Islet precursor cell (in vitro differentiated cells): ENCODE results near the gene RXRA.

Source experiments
- DNase-seq: peaks from one replicate; pipeline ENCODE4 v3.0.0-alpha.2; 2018

RXRA gene

DNA sequence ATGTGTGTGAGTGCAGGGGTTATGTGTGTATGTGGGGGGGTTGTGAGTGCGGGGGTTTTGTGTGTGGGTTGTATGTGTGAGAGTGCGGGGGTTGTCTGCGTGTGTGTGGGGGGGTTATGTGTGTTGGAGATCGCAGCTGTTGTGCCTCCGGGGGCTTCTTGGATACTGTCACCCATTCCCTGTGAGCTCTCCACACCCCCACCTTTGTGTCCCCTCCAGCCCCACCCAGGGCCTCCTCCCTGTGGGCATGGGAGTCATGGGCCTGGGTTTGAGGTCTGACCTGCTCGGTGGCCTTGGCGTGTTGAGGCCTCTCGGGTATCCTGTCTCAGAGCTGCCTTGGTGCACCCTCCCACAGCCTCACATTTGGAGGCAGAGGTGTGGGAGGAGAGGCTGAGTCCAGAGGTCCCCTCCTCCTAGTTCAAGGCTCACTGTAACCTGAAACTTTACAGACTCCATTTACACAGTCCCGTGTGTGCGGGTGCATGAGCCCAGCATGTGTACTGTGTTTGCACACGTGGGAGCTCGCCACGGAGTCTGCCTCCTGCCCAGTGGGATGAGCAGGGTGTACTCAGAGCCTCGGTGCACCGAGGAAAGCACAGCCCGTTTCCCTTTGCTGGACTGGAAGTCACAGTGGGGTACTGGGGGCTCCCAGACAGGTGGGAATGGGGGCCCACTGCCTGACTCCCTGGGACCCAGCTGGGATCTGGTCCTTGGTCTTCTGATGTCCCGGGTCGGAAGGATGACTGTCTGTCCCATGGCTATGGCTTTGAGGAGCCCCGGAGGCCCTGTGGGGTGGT is 43.4 kb downstream of the RXRA start:
- DNase-seq = no peak

DNA sequence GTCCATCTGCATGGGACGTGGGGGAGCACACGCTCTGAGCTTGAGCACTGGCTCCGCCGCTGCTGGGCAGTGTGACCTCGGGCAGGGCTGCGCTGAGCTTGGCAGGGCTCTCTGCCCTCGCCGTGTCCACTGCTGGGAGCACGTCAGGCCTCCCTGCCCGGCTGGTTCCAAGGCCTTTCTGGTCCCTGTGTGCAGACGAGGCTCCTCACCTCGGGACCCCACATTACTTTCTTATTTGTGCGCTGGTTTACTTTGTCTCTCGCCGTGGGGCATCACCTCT is 43.9 kb downstream of the RXRA start:
- DNase-seq = no peak

DNA sequence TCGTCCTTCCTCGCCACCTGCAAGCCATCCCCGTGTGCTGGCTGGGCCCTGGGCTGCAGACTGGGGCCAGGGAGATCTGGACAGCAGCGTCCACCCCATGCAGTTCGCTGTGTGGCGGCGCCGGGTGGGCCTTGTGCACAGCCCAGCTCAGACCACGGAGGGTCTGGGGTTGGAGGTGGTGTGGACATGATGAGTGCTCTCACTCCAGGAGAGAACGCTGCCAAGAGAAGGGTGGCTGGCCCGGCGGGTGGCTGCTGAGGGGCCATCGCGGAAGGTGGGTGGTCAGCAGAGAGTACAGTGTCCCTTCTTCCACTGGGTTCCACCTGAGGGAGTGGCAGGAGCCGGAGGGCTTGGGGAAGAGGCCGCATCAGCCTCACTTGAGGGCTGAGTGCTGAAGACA is 44.4 kb downstream of the RXRA start:
- no peak for DNase-seq

DNA sequence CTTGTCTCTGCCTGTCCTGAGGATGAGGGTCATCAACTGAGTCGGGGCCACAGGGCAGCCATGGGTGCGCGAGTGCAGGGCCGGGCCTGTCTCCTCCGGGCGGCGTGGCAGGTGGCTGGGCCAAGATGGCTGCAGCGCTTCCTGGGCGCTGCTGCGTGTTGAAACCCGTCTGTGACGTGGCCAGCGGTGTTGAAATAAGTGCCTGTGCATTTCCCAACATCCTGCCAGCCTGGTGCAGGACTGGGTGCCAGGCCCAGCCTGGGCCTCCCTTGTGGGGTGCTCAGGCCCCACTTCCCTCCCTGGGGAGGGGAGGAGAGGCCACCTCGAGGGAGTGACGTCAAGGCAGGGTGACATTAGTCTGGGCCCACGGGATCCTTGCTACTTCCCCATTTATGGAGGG is 45.5 kb downstream of the RXRA start:
- DNase-seq = no peak

DNA sequence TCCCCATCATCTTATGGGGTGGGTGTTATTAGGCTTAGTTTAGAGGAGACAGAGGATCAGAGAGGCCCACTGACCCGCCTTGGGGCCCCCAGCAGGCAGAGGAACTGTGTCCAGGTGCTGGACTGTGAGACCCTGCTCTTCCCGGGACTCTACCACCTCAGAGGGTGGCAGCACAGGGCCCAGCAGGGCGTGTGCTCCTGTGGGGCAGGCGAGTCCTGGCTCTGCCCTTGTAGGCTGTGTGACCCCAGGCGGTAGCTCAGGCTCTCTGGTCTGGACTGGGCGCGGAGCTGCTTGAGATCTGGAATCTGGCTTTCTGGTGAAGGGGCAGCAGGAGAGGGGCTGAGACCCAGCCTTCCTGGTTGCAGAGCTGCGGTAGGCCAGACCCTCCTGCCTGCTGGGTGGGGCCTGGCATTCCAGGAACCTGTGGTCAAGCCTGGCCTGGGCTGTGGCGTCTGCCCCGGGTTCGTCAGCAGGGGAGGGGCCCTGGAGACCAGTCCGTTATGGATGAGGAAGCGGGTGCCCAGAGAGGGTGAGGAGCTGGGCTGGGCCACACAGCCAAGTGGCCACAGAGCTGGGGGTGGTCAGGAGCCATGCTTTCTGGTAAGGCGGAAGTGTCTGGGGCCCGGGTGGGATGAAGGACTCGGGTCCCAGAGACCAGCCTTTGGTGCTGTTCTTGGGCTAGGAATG is 46.5 kb downstream of the RXRA start:
- DNase-seq = peak; percentile 82

DNA sequence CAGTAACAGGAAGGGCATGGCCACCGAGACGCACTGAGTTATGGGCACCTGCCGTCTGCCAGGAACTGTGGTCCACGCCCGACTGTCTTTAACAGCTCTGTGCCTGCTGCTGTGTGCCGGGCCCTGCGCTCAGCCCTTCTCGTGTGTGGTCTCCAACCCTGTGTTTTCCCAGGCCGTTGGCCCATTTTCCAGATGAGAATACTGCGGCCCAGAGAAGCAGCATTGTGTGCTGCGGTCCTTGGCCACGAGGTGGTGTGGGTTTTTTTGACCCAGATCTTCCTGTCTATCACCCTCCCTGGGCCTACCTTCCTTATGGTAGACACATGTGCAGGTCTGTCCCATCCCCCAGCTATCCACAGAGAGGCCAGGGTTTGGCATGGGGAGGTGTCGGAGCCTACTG is 47.0 kb downstream of the RXRA start:
- DNase-seq = no peak

DNA sequence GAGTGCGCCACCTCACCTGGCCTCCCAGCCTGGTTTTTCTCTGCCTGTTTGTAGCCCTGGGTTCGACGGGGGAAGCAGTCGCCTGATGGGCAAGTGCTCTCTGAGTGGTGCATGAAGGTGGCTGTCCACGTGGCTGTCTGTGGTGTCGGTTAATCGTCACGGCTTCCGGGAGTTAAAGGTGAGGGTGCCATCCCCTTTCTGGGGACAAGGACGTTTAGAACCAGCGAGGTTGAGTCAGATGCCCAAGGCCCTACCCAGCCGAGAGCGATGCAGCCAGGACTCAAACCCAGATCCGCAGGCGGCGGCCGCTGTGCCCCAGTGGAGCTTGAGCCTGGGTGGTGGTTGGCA is 47.7 kb downstream of the RXRA start:
- DNase-seq = no peak

DNA sequence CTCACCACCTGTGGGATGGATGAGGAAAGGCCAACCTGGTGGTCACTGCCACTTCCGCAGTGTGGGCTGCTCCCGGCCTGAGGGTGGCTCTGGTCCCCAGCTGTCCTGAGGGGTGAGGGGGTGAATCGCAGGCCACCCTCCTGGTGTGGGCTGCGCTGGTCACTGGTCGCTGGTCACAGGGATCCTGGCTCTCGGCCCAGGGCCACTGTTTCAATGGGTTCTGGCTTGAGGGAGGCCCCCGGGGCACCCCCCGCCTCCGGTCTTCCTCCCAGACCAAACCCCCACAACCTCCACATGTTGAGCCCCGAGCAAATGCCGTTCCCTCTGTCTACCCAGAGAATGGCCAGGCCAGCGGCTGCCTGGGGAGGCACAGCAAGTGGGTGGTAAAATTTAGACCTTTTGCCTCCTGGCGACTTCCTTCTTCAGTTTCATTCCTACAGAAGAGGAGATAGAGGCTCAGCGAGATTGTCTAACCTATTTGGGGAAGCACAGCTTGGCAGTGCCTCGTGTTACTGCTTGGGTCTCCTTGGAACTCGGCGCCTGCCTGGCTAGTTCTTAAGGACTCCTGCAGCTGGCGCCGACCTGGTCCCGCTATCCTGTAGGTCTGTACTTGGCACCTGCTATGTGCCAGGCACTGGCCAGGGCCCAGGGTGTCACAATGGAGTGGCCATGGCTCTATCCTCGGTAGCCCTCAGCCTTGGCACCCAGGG is 48.2 kb downstream of the RXRA start:
- DNase-seq = no peak

DNA sequence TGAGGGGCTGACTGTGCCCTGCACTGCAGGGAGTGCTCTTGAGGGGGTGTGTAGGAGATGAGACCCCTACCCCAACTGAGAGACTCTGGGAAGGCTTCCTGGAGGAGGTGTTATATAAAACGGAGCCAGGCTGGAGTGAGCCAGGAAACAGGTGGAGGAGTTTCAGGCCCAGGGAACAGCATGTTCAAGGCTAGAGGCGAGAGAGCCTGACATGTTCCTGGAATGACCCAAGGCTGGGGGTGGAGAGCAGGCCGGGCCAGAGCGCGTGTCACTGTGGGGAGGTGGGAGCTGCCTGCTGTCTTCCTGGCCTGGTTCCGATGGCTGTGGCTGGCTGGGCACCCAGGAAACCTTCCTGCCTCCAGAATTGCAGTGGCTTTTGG is 48.7 kb downstream of the RXRA start:
- no peak for DNase-seq

DNA sequence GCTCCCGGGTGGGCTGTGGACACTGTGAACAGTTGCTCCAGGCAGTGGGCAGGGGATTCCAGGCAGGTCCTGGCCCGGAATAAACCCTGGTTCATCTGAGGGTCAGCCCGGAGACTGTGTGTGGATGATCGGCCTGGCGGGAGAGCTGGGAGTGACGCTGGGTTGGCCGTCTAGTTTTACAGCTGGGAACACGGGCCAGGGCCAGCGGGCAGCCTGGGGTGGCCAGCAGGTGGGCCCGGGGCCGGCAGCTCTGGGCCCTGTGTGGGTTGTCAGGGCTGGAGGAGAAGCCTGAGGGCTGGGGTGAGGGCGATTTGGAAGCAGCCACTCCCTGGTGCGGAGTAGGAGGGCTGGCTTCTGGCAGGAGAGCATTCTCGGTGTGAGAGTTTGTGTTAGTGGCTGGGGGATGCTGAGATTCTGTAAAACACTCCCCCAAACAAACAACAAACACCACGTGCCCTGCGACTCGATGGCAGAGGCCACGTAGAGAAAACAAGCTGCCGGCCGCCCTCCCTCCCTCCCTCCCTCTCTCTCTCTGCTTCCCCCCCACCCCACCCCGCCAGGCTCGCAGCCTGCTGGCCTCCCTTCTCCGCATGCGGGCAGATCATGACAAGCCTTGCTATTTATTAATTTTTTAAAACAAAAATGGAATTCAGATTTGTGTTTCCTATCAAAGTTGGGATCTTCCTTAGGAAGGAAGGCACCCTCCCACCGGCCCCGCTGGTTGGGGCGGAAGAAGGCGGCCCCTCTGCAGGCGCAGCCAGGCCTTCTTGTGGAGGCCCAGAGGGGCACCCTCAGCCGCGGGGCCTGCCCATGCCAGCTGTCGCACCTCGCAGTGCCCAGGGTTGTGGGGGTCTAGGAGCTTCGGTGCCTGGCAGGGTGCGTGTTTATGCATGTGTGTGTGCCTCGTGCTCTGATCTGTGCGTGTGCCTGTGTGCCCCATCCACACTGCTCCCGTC is 49.5 kb downstream of the RXRA start:
- no peak for DNase-seq

DNA sequence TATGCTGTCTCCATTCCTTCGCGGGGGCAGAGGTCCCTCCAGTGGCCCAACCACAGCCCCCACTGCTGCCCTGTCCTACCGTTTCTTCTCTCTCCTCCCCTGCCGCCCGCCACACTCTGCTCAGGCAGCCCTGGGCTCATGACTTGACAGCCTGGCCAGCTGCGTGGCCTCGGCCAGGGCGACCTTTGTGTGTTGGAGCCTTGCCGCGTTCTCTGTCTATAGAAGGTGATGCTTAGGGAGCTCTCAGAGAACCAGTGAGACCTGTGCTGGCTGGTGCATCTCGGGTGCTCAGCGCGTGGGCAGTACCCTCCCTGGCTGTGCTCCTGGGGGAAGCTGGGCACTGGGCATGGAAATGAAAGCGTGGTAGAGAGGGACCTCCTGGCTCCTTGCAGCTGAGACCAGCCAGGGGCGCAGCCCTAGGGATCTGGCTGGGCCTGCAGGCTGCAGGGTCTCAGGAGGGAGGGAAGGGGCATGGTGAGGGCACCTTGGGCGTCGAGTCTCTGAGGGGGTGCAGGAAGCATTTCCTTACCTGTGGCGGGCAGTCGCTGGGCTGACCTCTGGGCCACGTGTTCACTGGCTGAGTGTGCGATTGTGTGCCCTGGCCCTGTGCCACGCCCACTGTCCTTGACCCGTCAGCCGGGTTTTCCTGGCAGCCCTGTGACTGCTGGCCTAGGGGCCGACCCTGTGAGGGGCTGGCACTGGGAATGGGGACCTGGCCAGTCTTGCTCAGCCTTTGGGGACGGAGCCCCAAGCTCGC is 50.3 kb downstream of the RXRA start:
- DNase-seq = no peak

DNA sequence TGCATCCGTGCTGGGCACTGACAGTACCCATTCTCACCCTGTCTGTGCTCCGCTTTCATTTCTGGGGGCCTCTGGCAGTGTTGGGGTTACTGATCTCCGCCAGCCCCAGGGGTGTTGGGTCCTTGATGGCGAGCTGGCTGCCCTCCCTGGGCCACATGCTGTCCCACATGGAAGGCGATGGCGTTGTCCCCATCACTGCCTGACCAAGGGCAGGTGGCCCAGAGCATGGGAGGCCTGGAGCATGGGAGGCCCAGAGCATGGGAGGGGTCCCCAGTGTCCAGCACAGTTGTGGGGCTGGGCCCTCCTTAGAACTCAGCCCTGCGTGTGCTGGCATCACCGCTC is 50.9 kb downstream of the RXRA start:
- no peak for DNase-seq

DNA sequence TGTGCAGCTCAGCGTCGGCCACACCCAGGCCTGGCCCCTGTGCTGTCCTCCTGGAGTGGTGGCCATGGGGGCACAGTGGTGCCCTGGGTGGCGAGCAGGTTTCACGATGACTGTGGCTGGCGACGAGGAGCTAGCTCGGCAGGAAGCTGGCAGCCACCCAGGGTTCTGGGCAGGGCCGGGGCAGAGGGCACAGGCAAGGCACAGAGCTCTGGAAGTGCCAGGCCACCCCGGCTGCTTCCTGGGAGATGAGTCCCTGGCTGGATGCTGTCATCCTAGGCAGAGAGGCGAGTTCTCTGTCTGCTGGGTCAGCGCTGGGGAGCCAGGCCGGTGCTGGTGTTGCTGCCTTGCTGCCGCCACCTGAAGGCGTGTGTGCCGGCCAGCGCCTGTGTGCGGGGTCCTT is 51.7 kb downstream of the RXRA start:
- DNase-seq = no peak

DNA sequence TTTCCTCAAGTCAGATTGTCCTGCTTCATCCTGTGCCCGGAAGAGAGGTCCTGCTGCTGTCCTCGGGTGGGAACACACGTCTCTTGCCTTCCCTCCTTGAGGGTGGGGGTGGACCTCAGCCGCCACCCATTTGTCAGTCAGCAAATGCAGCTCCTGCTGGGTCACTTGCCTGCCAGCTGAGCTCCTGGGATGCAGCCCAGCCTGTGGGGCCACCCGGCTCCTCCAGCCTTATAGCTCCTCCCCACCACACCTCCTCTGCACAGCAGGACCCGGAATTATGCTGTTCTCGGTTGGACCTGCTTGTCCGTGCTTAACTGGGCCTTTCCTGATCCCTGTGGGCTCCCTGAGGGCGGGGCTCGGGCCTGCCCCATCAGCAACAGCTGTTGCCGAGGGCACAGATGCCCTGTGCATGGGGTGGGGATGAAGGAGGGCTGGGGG is 52.7 kb downstream of the RXRA start:
- DNase-seq = no peak

DNA sequence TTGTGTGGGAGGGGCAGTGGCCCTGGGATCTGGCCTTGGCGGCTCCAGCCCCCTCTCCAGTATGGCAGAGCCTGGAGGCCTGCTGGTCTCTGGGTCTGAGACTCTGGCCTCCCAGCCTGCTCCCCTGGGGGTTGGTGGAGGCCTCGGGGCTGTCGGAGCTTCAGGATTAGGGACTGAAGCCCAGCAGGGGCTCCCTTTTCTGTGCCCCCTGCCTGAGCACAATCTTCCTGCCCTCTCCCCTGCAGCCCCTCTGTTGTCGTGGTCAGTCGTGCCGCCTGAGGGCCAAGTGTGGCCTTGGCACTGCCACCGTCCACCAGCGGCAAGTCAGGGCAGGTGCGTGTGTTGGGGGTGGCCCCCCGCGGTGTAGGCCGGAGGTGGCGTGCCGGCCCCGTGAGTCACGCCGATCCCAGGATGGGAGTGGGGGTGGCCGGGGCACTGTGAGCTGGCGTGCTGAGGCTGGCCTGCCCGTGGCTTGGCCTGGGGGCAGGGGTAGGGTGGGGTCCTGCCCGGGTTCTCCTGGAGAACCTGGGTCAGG is 53.6 kb downstream of the RXRA start:
- DNase-seq = no peak

DNA sequence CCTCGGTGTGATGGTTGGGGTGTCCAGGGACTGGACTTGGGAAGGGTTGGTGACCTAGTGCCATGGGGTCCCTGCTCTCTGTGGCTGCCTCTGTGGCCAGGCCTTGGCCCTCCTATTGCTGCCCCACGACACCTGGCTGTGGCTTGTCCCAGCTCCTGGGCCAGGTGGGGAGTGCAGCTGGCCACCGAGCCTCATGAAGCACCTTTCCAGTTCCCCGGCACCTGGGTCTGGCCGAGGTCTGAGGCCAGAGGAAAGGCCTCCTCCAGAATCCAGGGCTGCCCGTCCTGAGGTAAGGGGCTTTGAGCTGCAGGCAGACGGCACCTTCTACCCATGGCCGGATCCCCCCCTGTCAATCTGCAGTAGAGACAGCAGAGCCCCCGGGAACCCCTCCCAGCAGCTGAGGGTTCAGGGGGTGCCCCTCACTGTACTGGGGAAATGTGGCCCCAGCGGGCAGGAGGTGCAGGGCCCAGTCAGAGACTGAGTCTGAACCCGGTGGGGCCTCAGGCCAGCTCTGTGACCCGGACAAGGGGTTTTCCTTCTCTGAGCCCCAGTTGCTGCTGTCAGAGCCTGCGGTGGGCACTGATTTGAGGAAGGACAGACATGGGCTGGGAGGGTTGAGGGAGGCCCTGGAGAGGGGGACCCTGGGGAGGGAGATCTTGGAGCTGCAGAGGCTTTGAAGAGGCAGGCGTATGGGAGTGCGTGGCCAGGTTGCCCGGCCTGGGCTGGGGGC is 54.5 kb downstream of the RXRA start:
- no peak for DNase-seq

DNA sequence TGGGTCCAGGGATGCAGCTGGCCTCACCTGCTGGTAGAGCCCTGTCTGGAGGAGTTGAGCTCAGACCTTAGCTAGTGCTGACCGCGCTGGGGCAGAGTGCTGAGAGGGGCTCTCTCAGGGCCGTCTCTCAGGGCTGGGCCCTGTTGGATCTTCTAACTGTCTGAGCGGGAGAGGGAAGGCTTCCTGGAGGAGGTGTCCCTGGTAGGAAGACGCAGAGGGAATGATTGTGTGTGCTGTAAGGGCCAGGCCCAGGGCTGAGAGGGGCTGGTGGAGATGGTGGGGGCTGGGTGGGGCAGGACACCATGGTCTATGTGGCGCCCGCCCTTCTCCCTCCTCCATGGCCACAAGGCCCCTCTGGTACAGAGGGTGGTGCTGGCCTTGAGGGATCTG is 55.0 kb downstream of the RXRA start:
- no peak for DNase-seq

DNA sequence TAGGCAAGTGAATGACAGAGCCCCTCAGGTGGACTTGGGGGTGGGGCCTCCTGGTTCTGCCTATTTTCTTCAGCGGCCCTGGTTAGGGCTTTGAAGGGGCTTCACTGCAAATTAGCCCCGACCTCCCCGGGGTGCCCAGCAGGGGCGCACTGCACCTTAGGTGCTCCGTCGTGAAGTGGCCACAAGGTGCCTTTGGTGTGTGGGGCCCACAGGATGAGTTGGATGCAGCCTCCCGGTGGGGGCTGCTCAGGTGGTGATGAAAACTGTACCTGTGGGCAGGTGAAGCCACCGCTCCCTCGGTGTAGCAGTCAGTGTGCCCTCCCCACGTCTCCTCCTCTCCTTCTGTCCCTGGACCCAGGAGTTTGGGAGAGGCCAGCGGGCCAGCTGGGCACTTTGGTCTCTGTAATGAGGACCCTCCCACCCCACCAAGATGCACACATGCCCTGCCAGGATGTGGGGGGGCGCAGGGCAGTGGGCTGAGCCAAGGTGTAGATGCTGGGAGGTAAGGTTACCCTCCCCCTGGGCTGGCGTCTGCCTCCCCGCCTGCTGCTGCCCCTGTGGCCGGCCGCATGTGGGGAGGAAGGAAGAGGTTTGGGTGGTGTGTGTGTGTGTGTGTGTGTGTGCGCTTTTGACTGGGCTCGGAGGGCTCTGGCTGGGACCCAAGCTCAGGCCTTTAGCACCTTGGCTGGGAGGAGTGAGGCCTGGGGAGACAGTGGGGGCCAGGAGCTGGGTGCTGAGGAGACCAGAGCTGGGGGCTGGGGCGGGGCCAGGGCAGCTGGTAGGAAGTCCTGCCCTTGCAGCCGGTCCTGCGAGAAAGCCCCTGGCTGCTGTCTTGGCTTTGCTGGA is 55.6 kb downstream of the RXRA start:
- no peak for DNase-seq

DNA sequence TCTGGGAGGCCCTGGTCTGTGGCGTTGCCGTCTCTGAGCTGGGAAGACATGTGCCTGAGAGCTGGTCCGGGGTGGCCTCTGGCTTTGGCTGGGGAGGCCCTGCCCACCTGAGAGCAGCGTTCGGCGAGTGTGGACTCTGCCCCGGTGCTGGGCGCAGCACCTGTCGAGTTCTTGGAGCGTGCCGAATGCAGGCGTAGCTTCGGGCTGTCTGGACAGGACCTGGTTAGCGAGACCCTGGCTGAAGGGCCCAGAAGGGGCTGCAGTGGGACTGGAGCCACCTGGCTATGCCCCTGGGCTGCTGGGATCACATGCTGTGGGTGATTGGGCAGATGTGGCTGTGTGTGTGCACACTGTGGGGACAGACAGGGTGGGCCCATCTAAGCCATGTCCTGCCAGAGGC is 56.5 kb downstream of the RXRA start:
- DNase-seq = no peak

DNA sequence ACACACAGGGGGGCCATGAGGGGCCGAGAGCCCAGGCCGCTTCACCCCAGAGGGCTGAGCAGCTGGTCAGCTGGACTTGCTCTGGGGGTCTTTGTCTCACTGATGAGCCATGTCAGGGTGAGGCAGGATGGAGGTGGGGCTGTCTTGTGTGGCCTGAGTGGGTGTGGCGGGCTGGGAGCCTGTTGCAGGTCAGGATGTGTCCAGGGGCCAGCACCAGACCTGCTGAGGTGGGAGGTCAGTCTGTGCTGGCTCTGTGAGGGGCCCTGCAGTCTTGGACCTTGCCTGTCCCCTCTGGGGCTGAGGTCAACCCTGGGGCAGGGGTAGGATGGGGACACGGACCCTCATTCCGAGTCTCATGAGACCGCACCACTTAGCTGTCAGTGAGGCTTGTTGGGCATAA is 56.9 kb downstream of the RXRA start:
- no peak for DNase-seq
